ENCODE measurements around the gene ESPNL.

The ESPNL gene

GRCh38 chr2:238140040-238140439 is 39.9 kb downstream of the ESPNL start:
- no peak for DNase-seq
- Histone ChIP-seq H4K5ac (ENCODE audit: low read length) (no peak overlapping the region), H2BK5ac (ENCODE audit: low read length) (no peak overlapping the region), H3K9ac (ENCODE audit: low read length) (no peak overlapping the region), H3K36me3 (ENCODE audit: control insufficient read depth, insufficient read depth, low read length) (no peaks in the 10 kb centered on the region), H2AK5ac (ENCODE audit: low read length) (no peak overlapping the region), H2BK15ac (replicated peaks; ENCODE audit: low read depth) (no peak overlapping the region), H3K79me2 (ENCODE audit: control insufficient read depth, insufficient read depth, low read length) (no peaks in the 10 kb centered on the region), H3K4ac (ENCODE audit: low read depth, low read length) (no peak overlapping the region), H3K23ac (ENCODE audit: low read length) (no peak overlapping the region), H3K79me1 (ENCODE audit: low read length) (no peaks in the 10 kb centered on the region), H3K4me2 (ENCODE audit: low read length) (no peak overlapping the region), H2BK120ac (ENCODE audit: low read depth, low read length) (no peak overlapping the region), H3K18ac (ENCODE audit: low read length) (no peak overlapping the region), H3K4me1 (ENCODE audit: control insufficient read depth, low read depth, low read length) (no peaks in the 10 kb centered on the region), H3K27me3 (ENCODE audit: insufficient read depth, low read length, poor library complexity) (no peaks in the 10 kb centered on the region), H3K4me3 (ENCODE audit: low read length) (no peak overlapping the region), H4K8ac (ENCODE audit: low read depth, low read length) (no peak overlapping the region), H3K56ac (ENCODE audit: low read length) (no peak overlapping the region), H3K27ac (ENCODE audit: low read depth, low read length) (no peak overlapping the region)
- no CpG with 5 or more reads among the region's 7 CpGs for WGBS (ENCODE audit: extremely low coverage, insufficient coverage, low lambda C conversion rate)

- no peak overlapping the region for H3K56ac ChIP-seq (ENCODE audit: low read length)
Measured at GRCh38 chr2:238140721-238141540, 40.8 kb downstream of the ESPNL start.

GRCh38 chr2:238141541-238142318 is 41.6 kb downstream of the ESPNL start:
- no peak overlapping the region for H3K27ac ChIP-seq (ENCODE audit: low read depth, low read length)

More at GRCh38 chr2:238140721-238141540, 40.8 kb downstream of the ESPNL start:
- no peak overlapping the region for H3K18ac ChIP-seq (ENCODE audit: low read length)
- no peaks in the 10 kb centered on the region for H3K4me1 ChIP-seq (ENCODE audit: control insufficient read depth, low read depth, low read length)
- H2AK5ac ChIP-seq (ENCODE audit: low read length) = no peak overlapping the region
- no peaks in the 10 kb centered on the region for H3K27me3 ChIP-seq (ENCODE audit: insufficient read depth, low read length, poor library complexity)
- no peak overlapping the region for H3K4ac ChIP-seq (ENCODE audit: low read depth, low read length)
- H2BK120ac ChIP-seq (ENCODE audit: low read depth, low read length) = no peak overlapping the region
- no peak overlapping the region for H3K23ac ChIP-seq (ENCODE audit: low read length)
- H3K9ac ChIP-seq (ENCODE audit: low read length) = no peak overlapping the region
- no peaks in the 10 kb centered on the region for H3K36me3 ChIP-seq (ENCODE audit: control insufficient read depth, insufficient read depth, low read length)
- no CpG with 5 or more reads among the region's 60 CpGs for WGBS (ENCODE audit: extremely low coverage, insufficient coverage, low lambda C conversion rate)
- no peak overlapping the region for H2BK15ac ChIP-seq (replicated peaks; ENCODE audit: low read depth)
- H3K27ac ChIP-seq (ENCODE audit: low read depth, low read length) = no peak overlapping the region
- H3K4me2 ChIP-seq (ENCODE audit: low read length) = no peak overlapping the region
- no peak overlapping the region for H3K4me3 ChIP-seq (ENCODE audit: low read length)
- no peak overlapping the region for H2BK5ac ChIP-seq (ENCODE audit: low read length)
- no peak overlapping the region for H4K5ac ChIP-seq (ENCODE audit: low read length)
- no peaks in the 10 kb centered on the region for H3K79me1 ChIP-seq (ENCODE audit: low read length)
- no peaks in the 10 kb centered on the region for H3K79me2 ChIP-seq (ENCODE audit: control insufficient read depth, insufficient read depth, low read length)
- H4K8ac ChIP-seq (ENCODE audit: low read depth, low read length) = no peak overlapping the region
- no peak for DNase-seq

GRCh38 chr2:238142382-238143205 is 42.5 kb downstream of the ESPNL start:
- H2AK5ac ChIP-seq (ENCODE audit: low read length) = no peak overlapping the region
- H2BK120ac ChIP-seq (ENCODE audit: low read depth, low read length) = no peak overlapping the region
- H3K27me3 ChIP-seq (ENCODE audit: insufficient read depth, low read length, poor library complexity) = no peaks in the 10 kb centered on the region
- no peak overlapping the region for H3K9ac ChIP-seq (ENCODE audit: low read length)
- DNase-seq = no peak
- no peak overlapping the region for H2BK5ac ChIP-seq (ENCODE audit: low read length)
- no peak overlapping the region for H4K5ac ChIP-seq (ENCODE audit: low read length)
- no peak overlapping the region for H4K8ac ChIP-seq (ENCODE audit: low read depth, low read length)
- H3K27ac ChIP-seq (ENCODE audit: low read depth, low read length) = no peak overlapping the region
- H3K36me3 ChIP-seq (ENCODE audit: control insufficient read depth, insufficient read depth, low read length) = no peaks in the 10 kb centered on the region
- no peak overlapping the region for H3K23ac ChIP-seq (ENCODE audit: low read length)
- H3K79me1 ChIP-seq (ENCODE audit: low read length) = no peaks in the 10 kb centered on the region
- no peak overlapping the region for H3K56ac ChIP-seq (ENCODE audit: low read length)
- H3K79me2 ChIP-seq (ENCODE audit: control insufficient read depth, insufficient read depth, low read length) = no peaks in the 10 kb centered on the region
- no peaks in the 10 kb centered on the region for H3K4me1 ChIP-seq (ENCODE audit: control insufficient read depth, low read depth, low read length)
- no peak overlapping the region for H3K4me3 ChIP-seq (ENCODE audit: low read length)
- no CpG with 5 or more reads among the region's 30 CpGs for WGBS (ENCODE audit: extremely low coverage, insufficient coverage, low lambda C conversion rate)
- H3K18ac ChIP-seq (ENCODE audit: low read length) = no peak overlapping the region
- H2BK15ac ChIP-seq (replicated peaks; ENCODE audit: low read depth) = no peak overlapping the region
- H3K4me2 ChIP-seq (ENCODE audit: low read length) = no peak overlapping the region
- H3K4ac ChIP-seq (ENCODE audit: low read depth, low read length) = no peak overlapping the region

More at GRCh38 chr2:238141541-238142318, 41.6 kb downstream of the ESPNL start:
- Histone ChIP-seq H4K8ac (ENCODE audit: low read depth, low read length) (no peak overlapping the region), H2BK120ac (ENCODE audit: low read depth, low read length) (no peak overlapping the region), H4K5ac (ENCODE audit: low read length) (no peak overlapping the region), H2BK5ac (ENCODE audit: low read length) (no peak overlapping the region), H3K79me2 (ENCODE audit: control insufficient read depth, insufficient read depth, low read length) (no peaks in the 10 kb centered on the region), H3K4ac (ENCODE audit: low read depth, low read length) (no peak overlapping the region), H3K36me3 (ENCODE audit: control insufficient read depth, insufficient read depth, low read length) (no peaks in the 10 kb centered on the region), H3K4me3 (ENCODE audit: low read length) (no peak overlapping the region), H3K27me3 (ENCODE audit: insufficient read depth, low read length, poor library complexity) (no peaks in the 10 kb centered on the region), H3K4me1 (ENCODE audit: control insufficient read depth, low read depth, low read length) (no peaks in the 10 kb centered on the region), H3K4me2 (ENCODE audit: low read length) (no peak overlapping the region), H2AK5ac (ENCODE audit: low read length) (no peak overlapping the region), H3K79me1 (ENCODE audit: low read length) (no peaks in the 10 kb centered on the region), H3K9ac (ENCODE audit: low read length) (no peak overlapping the region), H3K18ac (ENCODE audit: low read length) (no peak overlapping the region), H3K56ac (ENCODE audit: low read length) (no peak overlapping the region), H2BK15ac (replicated peaks; ENCODE audit: low read depth) (no peak overlapping the region), H3K23ac (ENCODE audit: low read length) (no peak overlapping the region)
- no peak for DNase-seq
- WGBS (ENCODE audit: extremely low coverage, insufficient coverage, low lambda C conversion rate) = no CpG with 5 or more reads among the region's 10 CpGs

- Histone ChIP-seq H3K18ac (ENCODE audit: low read length) (no peak overlapping the region), H4K8ac (ENCODE audit: low read depth, low read length) (no peak overlapping the region), H3K27me3 (ENCODE audit: insufficient read depth, low read length, poor library complexity) (no peaks in the 10 kb centered on the region), H2BK15ac (replicated peaks; ENCODE audit: low read depth) (no peak overlapping the region), H3K27ac (ENCODE audit: low read depth, low read length) (no peak overlapping the region), H3K23ac (ENCODE audit: low read length) (no peak overlapping the region), H3K9ac (ENCODE audit: low read length) (no peak overlapping the region), H3K4me1 (ENCODE audit: control insufficient read depth, low read depth, low read length) (no peaks in the 10 kb centered on the region), H3K79me2 (ENCODE audit: control insufficient read depth, insufficient read depth, low read length) (no peaks in the 10 kb centered on the region), H3K4ac (ENCODE audit: low read depth, low read length) (no peak overlapping the region), H3K36me3 (ENCODE audit: control insufficient read depth, insufficient read depth, low read length) (no peaks in the 10 kb centered on the region), H4K5ac (ENCODE audit: low read length) (no peak overlapping the region), H3K56ac (ENCODE audit: low read length) (no peak overlapping the region), H3K4me2 (ENCODE audit: low read length) (no peak overlapping the region), H2BK120ac (ENCODE audit: low read depth, low read length) (no peak overlapping the region), H2BK5ac (ENCODE audit: low read length) (no peak overlapping the region), H3K4me3 (ENCODE audit: low read length) (no peak overlapping the region), H2AK5ac (ENCODE audit: low read length) (no peak overlapping the region), H3K79me1 (ENCODE audit: low read length) (no peaks in the 10 kb centered on the region)
- DNase-seq = no peak
- WGBS (ENCODE audit: extremely low coverage, insufficient coverage, low lambda C conversion rate) = no CpG with 5 or more reads among the region's 20 CpGs
Measured at GRCh38 chr2:238143239-238143951, 43.3 kb downstream of the ESPNL start.

All from mesendoderm (in vitro differentiated cells).